MM.1S (cell line): ENCODE results near the gene ERAS.

Source experiments
- DNase-seq: peaks from one replicate; pipeline ENCODE4 v3.0.0-alpha.2; 2015
- H2AFZ ChIP-seq: fragments of 300-600 bp; sonication (generic); 2 replicates; pipeline ENCODE4 v1.6.0; 2016; ENCODE audit warnings: antibody characterized with exemption, low read length
- H3F3A ChIP-seq: fragments of 300-600 bp; sonication (generic); 2 replicates; pipeline ENCODE4 v1.6.1; 2016; ENCODE audit warnings: mild to moderate bottlenecking, antibody characterized with exemption, low read length, moderate library complexity, mixed read lengths; ENCODE audit not compliant: insufficient read depth
- H3K27ac ChIP-seq: fragments of 300-600 bp; sonication (generic); 2 replicates; pipeline ENCODE4 v1.5.1; 2016; ENCODE audit warnings: mild to moderate bottlenecking, low read length
- H3K27me3 ChIP-seq: fragments of 300-600 bp; sonication (generic); replicated peaks from 2 replicates; pipeline ENCODE4 v1.6.0; 2016; ENCODE audit warnings: low read length; ENCODE audit not compliant: insufficient read depth
- H3K36me3 ChIP-seq: fragments of 300-600 bp; sonication (generic); replicated peaks from 2 replicates; pipeline ENCODE4 v1.6.1; 2016; ENCODE audit warnings: mild to moderate bottlenecking, low read length, mixed read lengths; ENCODE audit not compliant: insufficient read depth
- H3K4me1 ChIP-seq: fragments of 300-600 bp; sonication (generic); 2 replicates; pipeline ENCODE4 v1.6.1; 2016; ENCODE audit warnings: low read length, mixed read lengths
- H3K4me2 ChIP-seq: fragments of 300-600 bp; sonication (generic); 2 replicates; pipeline ENCODE4 v1.6.0; 2016; ENCODE audit warnings: low read depth, low read length
- H3K4me3 ChIP-seq: fragments of 300-600 bp; sonication (generic); 2 replicates; pipeline ENCODE4 v1.5.1; 2016; ENCODE audit warnings: low read length, mixed read lengths
- H3K79me2 ChIP-seq: fragments of 300-600 bp; sonication (generic); 2 replicates; pipeline ENCODE4 v1.6.1; 2016; ENCODE audit warnings: mixed run types, low read length, mixed read lengths
- H3K9ac ChIP-seq: fragments of 300-600 bp; sonication (generic); 2 replicates; pipeline ENCODE4 v1.6.1; 2016; ENCODE audit warnings: low read length, mixed read lengths
- H3K9me2 ChIP-seq: fragments of 300-600 bp; sonication (generic); replicated peaks from 2 replicates; pipeline ENCODE4 v1.6.1; 2016; ENCODE audit warnings: mild to moderate bottlenecking, low read length, mixed read lengths; ENCODE audit not compliant: insufficient read depth
- H3K9me3 ChIP-seq: fragments of 300-600 bp; sonication (generic); replicated peaks from 2 replicates; pipeline ENCODE4 v1.6.1; 2016; ENCODE audit warnings: mild to moderate bottlenecking, low read length, mixed read lengths; ENCODE audit not compliant: insufficient read depth
- H4K20me1 ChIP-seq: fragments of 300-600 bp; sonication (generic); 2 replicates; pipeline ENCODE4 v1.6.1; 2016; ENCODE audit warnings: mild to moderate bottlenecking, low read length, moderate library complexity, mixed read lengths; ENCODE audit not compliant: insufficient read depth
- CTCF ChIP-seq: fragments of 300-600 bp; sonication (generic); IDR thresholded peaks from 2 replicates; pipeline ENCODE4 v1.5.1; 2016; ENCODE audit warnings: antibody characterized with exemption, low read length, mixed read lengths
- EZH2 ChIP-seq: fragments of 300-600 bp; sonication (generic); optimal IDR thresholded peaks from 2 replicates; pipeline ENCODE3; 2017; ENCODE audit warnings: low read depth, mild to moderate bottlenecking, antibody characterized with exemption, low read length, mixed read lengths
- EZH2phosphoT487 ChIP-seq: fragments of 300-600 bp; sonication (generic); IDR thresholded peaks from 2 replicates; pipeline ENCODE4 v1.6.1; 2018; ENCODE audit warnings: antibody characterized with exemption, low read length

The ERAS gene

GRCh38 chrX:48831909-48832291 lies 5.6 kb downstream of the ERAS start:
- H3F3A ChIP-seq: no peaks in the 10 kb centered on the region
- DNase-seq: no peak
- H3K36me3 ChIP-seq: no peaks in the 10 kb centered on the region
- no peak overlapping the region for H3K27ac ChIP-seq
- no peaks in the 10 kb centered on the region for H3K9me2 ChIP-seq
- H3K9ac ChIP-seq: no peak overlapping the region
- H3K4me1 ChIP-seq: no peaks in the 10 kb centered on the region
- TF ChIP-seq CTCF (no peak), EZH2phosphoT487 (no peak), EZH2 (no peak)
- H3K79me2 ChIP-seq: no peaks in the 10 kb centered on the region
- H3K4me2 ChIP-seq: no peak overlapping the region
- H3K4me3 ChIP-seq: no peak overlapping the region
- H3K27me3 ChIP-seq: no peaks in the 10 kb centered on the region
- H2AFZ ChIP-seq: no peak overlapping the region
- no peaks in the 10 kb centered on the region for H3K9me3 ChIP-seq
- no peaks in the 10 kb centered on the region for H4K20me1 ChIP-seq

DNA sequence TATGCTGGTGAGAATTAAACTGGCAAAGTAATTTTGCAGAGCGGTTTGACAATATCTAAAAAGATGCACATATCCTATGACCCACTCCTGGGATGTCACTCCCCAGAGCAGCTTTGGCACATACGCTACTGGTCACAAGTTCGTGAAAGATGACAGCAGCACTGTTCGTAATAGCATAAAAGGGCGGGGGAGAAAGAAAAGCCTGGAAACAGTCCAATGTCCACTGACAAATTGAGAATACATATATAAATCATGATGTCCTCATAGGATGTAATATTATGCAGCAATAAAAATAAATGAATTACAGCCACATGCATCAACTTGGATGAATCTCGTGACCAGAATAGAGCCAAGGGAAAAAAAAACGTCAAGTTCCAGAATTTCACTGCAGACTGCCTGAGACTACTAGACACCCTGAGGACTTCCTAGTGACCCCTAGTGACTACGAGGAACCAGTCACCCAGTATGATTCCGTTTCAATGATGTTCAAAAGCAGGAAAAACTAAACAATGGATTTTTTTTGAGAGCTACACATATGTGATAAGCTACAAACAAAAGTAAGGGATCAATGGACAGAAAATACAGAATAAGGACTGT lies 7.3 kb downstream of the ERAS start:
- Histone ChIP-seq H3K9me3 (no peaks in the 10 kb centered on the region), H3K4me3 (no peak overlapping the region), H3F3A (no peaks in the 10 kb centered on the region), H3K27ac (no peak overlapping the region), H3K4me2 (no peak overlapping the region), H3K36me3 (no peaks in the 10 kb centered on the region), H3K4me1 (no peaks in the 10 kb centered on the region), H3K27me3 (no peaks in the 10 kb centered on the region), H3K9me2 (no peaks in the 10 kb centered on the region), H2AFZ (no peak overlapping the region), H4K20me1 (no peaks in the 10 kb centered on the region), H3K9ac (no peak overlapping the region), H3K79me2 (no peaks in the 10 kb centered on the region)
- TF ChIP-seq CTCF (no peak), EZH2 (no peak), EZH2phosphoT487 (no peak)
- no peak for DNase-seq

DNA sequence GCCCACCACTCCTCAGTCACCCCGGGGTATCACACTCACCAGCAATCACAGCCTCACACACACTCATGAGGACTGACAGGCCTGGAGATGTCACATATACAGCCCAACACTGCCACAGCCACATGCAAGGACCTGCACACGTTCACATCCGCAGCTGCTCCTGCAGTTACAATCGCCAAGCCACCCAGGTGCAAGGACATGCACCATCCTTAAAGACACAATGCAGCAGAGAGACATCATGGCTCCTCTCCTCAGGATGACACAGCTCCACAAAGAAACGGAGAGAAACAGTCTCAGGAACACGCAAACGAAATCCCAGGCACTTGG lies 8.0 kb downstream of the ERAS start:
- Histone ChIP-seq H2AFZ (no peak overlapping the region), H3K9ac (no peak overlapping the region), H3K79me2 (no peaks in the 10 kb centered on the region), H3K9me3 (no peaks in the 10 kb centered on the region), H3K9me2 (no peaks in the 10 kb centered on the region), H3F3A (no peaks in the 10 kb centered on the region), H3K36me3 (no peaks in the 10 kb centered on the region), H3K27me3 (no peaks in the 10 kb centered on the region), H3K4me2 (peak overlapping the region; percentile 77; the same call in 1 of the 2 replicates), H3K4me3 (peak overlapping the region; percentile 48; the same call in 1 of the 2 replicates), H3K27ac (no peak overlapping the region), H4K20me1 (no peaks in the 10 kb centered on the region), H3K4me1 (no peaks in the 10 kb centered on the region)
- no peak for TF ChIP-seq EZH2
- DNase-seq: no peak

- no peaks in the 10 kb centered on the region for H3K79me2 ChIP-seq
- peak within 1 kb of the TSS; percentile 56; the same call in 1 of the 2 replicates for H2AFZ ChIP-seq
- H3K9ac ChIP-seq: no peak within 1 kb of the TSS
- H3K4me2 ChIP-seq: peak within 1 kb of the TSS; percentile 77
- no peaks in the 10 kb centered on the region for H4K20me1 ChIP-seq
- H3K27ac ChIP-seq: no peak within 1 kb of the TSS
- H3K27me3 ChIP-seq: no peaks in the 10 kb centered on the region
- H3F3A ChIP-seq: no peaks in the 10 kb centered on the region
- peak within 1 kb of the TSS; percentile 48; the same call in 1 of the 2 replicates for H3K4me3 ChIP-seq
- no peaks in the 10 kb centered on the region for H3K4me1 ChIP-seq
- H3K36me3 ChIP-seq: no peaks in the 10 kb centered on the region
- no peaks in the 10 kb centered on the region for H3K9me3 ChIP-seq
- no peak for DNase-seq
- H3K9me2 ChIP-seq: no peaks in the 10 kb centered on the region
- TF ChIP-seq EZH2phosphoT487 (no peak), CTCF (no peak), EZH2 (no peak)
Measured at GRCh38 chrX:48835524-48836329, 9.4 kb downstream of the ERAS start, which contains the start of gene PCSK1N. PCSK1N (minus strand) TSS chrX:48835610; CDS start chrX:48835532, 78 bp downstream.
